Progenitor cell of endocrine pancreas (in vitro differentiated cells): ENCODE data around the gene PRR15L. TPM values are rescaled to one million over a fixed set of nuclear protein-coding genes. Genes with fewer than 3 reads are reported as not detected.
A peak's percentile ranks its signal among the peaks of the same experiment; 100 is the strongest.

ENCODE experiments used
- DNase-seq: peaks from one replicate; pipeline ENCODE4 v3.0.0; 2021; ENCODE audit warnings: low spot score; ENCODE audit not compliant: unreplicated experiment
- H3K27ac Mint-ChIP-seq: 2 replicates; pipeline ENCODE4 v1.8.0; 2021; ENCODE audit warnings: mild to moderate bottlenecking, moderate library complexity, mixed read lengths
- H3K27me3 Mint-ChIP-seq: 2 replicates; pipeline ENCODE4 v1.8.0; 2021; ENCODE audit warnings: mixed read lengths
- H3K36me3 Mint-ChIP-seq: 2 replicates; pipeline ENCODE4 v1.8.0; 2022; ENCODE audit warnings: mixed read lengths; ENCODE audit not compliant: insufficient read depth
- H3K4me1 Mint-ChIP-seq: 2 replicates; pipeline ENCODE4 v1.8.0; 2021; ENCODE audit warnings: low read depth, mixed read lengths
- H3K4me3 Mint-ChIP-seq: 2 replicates; pipeline ENCODE4 v1.8.0; 2021; ENCODE audit warnings: low read depth, mild to moderate bottlenecking, moderate library complexity, mixed read lengths
- H3K9me3 Mint-ChIP-seq: 2 replicates; pipeline ENCODE4 v1.8.0; 2021; ENCODE audit warnings: low read depth, mixed read lengths
- total RNA-seq: library from RNA; stranded (reverse); gene quantifications from 2 replicates; pipeline ENCODE4 v1.2.1, GENCODE V29; 2021
- TF ChIP-seq, protein P1 (sequence below): fragments of 200-600 bp; sonication (generic); IDR thresholded peaks from one replicate; pipeline ENCODE4 v1.5.0; 2021; ENCODE audit warnings: antibody characterized with exemption, mild to moderate bottlenecking; ENCODE audit not compliant: unreplicated experiment

Gene PRR15L
- total RNA-seq, 1 donor from 2014 or later: 36.1 TPM

DNA sequence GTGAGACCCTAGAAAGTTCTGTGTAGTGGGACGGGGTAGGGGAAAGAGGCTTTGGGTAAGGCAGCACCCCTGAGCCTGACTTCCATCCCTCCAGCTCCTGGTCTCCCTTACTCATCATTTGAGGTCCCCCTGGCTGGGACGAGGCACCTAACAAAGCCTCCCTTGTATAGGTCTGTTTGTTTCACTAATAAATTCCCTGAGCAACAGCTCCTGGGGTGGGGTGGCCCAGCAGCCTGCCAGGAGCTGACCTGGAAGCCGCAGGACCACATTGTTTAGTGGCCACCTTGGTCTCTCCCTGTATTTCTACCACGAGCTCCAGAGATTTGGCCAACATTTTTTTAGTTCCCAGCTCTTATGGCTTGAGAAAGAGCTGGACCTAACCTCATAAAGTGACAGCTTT is 7.2 kb downstream of the PRR15L start:
- Mint-ChIP-seq H3K27me3 (no peaks in the 10 kb centered on the region), H3K9me3 (no peaks in the 10 kb centered on the region), H3K27ac (peak overlapping the region; percentile 82), H3K36me3 (peaks cover 10% of the 10 kb centered on the region), H3K4me1 (peaks cover 29% of the 10 kb centered on the region), H3K4me3 (no peak overlapping the region)
- DNase-seq: no peak
- TF ChIP-seq, protein P1, sequence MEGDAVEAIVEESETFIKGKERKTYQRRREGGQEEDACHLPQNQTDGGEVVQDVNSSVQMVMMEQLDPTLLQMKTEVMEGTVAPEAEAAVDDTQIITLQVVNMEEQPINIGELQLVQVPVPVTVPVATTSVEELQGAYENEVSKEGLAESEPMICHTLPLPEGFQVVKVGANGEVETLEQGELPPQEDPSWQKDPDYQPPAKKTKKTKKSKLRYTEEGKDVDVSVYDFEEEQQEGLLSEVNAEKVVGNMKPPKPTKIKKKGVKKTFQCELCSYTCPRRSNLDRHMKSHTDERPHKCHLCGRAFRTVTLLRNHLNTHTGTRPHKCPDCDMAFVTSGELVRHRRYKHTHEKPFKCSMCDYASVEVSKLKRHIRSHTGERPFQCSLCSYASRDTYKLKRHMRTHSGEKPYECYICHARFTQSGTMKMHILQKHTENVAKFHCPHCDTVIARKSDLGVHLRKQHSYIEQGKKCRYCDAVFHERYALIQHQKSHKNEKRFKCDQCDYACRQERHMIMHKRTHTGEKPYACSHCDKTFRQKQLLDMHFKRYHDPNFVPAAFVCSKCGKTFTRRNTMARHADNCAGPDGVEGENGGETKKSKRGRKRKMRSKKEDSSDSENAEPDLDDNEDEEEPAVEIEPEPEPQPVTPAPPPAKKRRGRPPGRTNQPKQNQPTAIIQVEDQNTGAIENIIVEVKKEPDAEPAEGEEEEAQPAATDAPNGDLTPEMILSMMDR: no peak

DNA sequence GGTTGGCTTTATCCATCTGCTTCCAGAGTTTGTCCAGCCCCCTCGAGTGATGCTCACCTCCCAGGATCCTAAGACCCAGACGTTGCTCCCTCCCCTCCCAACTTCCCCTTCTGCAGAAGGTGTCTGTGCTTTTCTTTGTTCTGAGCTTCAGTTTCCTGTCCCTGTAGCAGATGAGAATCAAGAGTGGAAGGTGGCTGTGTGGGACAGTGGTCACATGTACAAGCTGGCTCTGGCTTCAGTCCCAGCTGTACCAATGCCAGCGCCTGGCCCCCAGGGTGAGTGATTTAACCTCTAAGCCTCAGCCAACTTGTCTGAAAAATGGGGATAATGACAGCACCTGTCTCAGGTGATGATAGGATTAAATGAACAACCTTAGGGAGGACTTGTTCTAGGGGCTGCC is 7.7 kb downstream of the PRR15L start:
- Mint-ChIP-seq H3K36me3 (peaks cover 10% of the 10 kb centered on the region), H3K27ac (peak overlapping the region; percentile 56), H3K27me3 (no peaks in the 10 kb centered on the region), H3K9me3 (no peaks in the 10 kb centered on the region), H3K4me1 (peaks cover 26% of the 10 kb centered on the region), H3K4me3 (no peak overlapping the region)
- TF ChIP-seq, protein P1: no peak
- DNase-seq: no peak

DNA sequence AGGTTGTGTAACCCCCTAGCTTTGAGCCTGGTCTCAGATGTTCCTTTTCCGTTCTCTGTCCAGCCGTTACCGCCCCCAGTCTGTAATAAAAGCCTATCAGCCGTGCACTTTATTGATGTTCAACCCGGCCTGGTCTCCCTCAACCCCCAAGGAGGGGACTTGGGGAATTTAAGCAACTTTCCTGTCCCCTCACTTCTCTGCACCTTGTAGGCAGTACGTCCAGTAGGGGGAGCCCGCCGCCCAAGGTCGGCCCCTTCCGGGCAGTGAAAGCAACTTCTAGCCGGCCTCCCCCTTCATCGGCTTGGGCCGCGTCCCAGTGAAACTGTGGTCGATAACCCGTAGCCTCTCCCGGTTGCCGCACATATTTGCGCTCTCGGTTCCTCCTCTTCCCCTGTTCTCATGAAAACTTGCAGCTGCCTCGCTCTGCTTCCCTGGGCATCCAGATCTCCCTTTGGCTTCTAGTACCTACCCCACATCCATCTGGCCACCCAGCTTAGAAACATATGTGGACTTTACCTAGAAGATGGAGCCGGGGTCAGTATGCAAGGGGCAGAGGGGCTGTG is 8.4 kb downstream of the PRR15L start:
- peak; percentile 94 for DNase-seq
- H3K4me1 Mint-ChIP-seq: peaks cover 23% of the 10 kb centered on the region
- H3K36me3 Mint-ChIP-seq: peaks cover 8% of the 10 kb centered on the region
- H3K27me3 Mint-ChIP-seq: no peaks in the 10 kb centered on the region
- peak overlapping the region; percentile 51 for H3K27ac Mint-ChIP-seq
- H3K4me3 Mint-ChIP-seq: no peak overlapping the region
- H3K9me3 Mint-ChIP-seq: no peaks in the 10 kb centered on the region
- TF ChIP-seq, protein P1: peak; percentile 95

DNA sequence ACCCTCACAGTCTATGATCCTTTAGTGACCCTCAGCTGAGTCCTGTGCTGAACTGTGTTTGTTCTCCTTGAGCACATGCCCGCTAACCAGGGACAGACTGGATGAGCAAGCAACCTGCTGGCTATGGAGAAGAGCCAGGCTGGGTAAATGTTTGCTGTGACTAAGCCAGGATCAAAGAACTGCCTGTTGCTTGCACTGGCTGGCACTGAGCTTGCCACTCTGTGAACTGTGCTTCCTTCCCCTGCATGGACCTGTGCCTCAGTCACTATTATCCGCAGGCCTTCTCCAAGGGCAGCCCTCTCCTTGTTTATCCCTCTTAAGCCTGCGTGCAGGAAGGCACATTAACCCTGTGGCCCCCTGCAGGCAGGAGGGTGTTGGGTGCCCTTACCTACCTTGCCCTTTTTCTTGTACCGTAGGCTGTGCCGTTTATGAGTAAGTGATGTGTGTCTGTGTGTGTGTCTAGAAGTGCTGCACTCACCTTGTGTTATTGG is 8.9 kb downstream of the PRR15L start:
- no peaks in the 10 kb centered on the region for H3K9me3 Mint-ChIP-seq
- TF ChIP-seq, protein P1: no peak
- no peak overlapping the region for H3K4me3 Mint-ChIP-seq
- peak overlapping the region; percentile 39 for H3K27ac Mint-ChIP-seq
- peaks cover 8% of the 10 kb centered on the region for H3K36me3 Mint-ChIP-seq
- no peaks in the 10 kb centered on the region for H3K27me3 Mint-ChIP-seq
- peaks cover 21% of the 10 kb centered on the region for H3K4me1 Mint-ChIP-seq
- no peak for DNase-seq

DNA sequence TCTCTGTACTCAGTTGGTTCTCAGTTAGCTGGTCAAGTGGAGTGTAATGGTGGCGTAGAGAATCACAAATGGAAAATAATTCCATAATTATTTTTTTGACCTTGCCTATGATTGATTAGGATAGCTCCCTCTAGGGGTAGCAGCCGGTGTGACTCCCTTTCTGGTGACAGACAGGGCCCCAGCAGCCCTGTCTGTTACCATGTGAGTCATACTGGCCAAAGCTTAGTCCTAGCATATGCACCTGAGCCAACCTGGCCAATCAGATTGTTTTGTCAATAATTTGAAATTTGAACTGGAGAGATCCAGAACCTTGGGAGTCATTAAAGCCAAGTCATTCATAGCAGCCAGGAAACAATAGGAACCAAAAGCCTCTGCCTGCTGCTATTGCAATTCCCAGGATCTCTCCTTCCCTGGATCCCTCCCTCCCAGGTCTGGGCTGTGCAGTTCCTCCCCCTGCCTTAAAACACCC is 10.7 kb downstream of the PRR15L start:
- Mint-ChIP-seq H3K27ac (peak overlapping the region; percentile 92), H3K4me1 (peaks cover 23% of the 10 kb centered on the region), H3K27me3 (no peaks in the 10 kb centered on the region), H3K9me3 (no peaks in the 10 kb centered on the region), H3K36me3 (peaks cover 4% of the 10 kb centered on the region), H3K4me3 (no peak overlapping the region)
- TF ChIP-seq, protein P1: peak; percentile 84
- DNase-seq: peak; percentile 54
